Subcutaneous adipose tissue (tissue), 4 donors: ENCODE data around the gene CNIH2. TPM values are rescaled to one million over a fixed set of nuclear protein-coding genes. Genes with fewer than 3 reads are reported as not detected.

ENCODE experiments used
- CTCF ChIP-seq: fragments of 450-650 bp; IDR thresholded peaks from one replicate; pipeline ENCODE4 v1.5.1; 2016; ENCODE audit warnings: low read depth, mild to moderate bottlenecking, control low read depth, antibody characterized with exemption, moderate library complexity
- total RNA-seq, 4 donors: library from RNA; depleted of rRNA; stranded (reverse); fragments of >200 nt; gene quantifications; one replicate each; pipeline ENCODE4 v1.1.0, GENCODE V29; 2016

CNIH2 gene
- total RNA-seq, 4 donors from 2014 or later, result not detected

- TF ChIP-seq CTCF, result no peak
Measured at GRCh38 chr11:66259956-66260355, 18.0 kb upstream of the CNIH2 start.

- TF ChIP-seq CTCF, result no peak
Measured at GRCh38 chr11:66261578-66261977, 16.4 kb upstream of the CNIH2 start.

GRCh38 chr11:66262191-66262590 lies 15.8 kb upstream of the CNIH2 start:
- no peak for TF ChIP-seq CTCF

- no peak for TF ChIP-seq CTCF
Measured at GRCh38 chr11:66262696-66263095, 15.3 kb upstream of the CNIH2 start.

- TF ChIP-seq CTCF, result no peak
Measured at GRCh38 chr11:66263231-66263630, 14.7 kb upstream of the CNIH2 start.

GRCh38 chr11:66263785-66264184 lies 14.2 kb upstream of the CNIH2 start:
- TF ChIP-seq CTCF, result no peak

- no peak for TF ChIP-seq CTCF
Measured at GRCh38 chr11:66264383-66264782, 13.6 kb upstream of the CNIH2 start.
